ENCODE data around the gene CCNA2.

The CCNA2 gene

DNA sequence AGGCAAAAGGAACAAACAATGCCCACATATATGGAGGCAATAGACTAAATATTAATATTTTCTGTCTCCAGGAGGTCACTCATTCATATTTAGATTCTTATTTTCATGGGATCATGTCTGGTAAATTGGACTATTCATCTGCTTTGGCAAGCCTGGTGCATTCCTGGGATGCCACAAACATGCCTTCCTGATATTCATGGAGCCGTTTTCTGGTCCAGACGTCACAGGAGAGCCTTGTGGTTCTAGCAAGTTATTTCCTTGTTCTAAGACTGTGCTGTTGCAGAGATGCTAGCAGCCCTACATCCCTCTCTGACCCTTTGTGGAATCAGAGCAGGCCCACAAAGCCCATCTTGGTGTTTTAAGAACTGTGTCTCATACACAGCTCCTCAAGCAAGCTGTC, 38.7 kb downstream of the CCNA2 start:
- POLR2A ChIA-PET, result no interaction called here
- TF ChIP-seq, protein P1, sequence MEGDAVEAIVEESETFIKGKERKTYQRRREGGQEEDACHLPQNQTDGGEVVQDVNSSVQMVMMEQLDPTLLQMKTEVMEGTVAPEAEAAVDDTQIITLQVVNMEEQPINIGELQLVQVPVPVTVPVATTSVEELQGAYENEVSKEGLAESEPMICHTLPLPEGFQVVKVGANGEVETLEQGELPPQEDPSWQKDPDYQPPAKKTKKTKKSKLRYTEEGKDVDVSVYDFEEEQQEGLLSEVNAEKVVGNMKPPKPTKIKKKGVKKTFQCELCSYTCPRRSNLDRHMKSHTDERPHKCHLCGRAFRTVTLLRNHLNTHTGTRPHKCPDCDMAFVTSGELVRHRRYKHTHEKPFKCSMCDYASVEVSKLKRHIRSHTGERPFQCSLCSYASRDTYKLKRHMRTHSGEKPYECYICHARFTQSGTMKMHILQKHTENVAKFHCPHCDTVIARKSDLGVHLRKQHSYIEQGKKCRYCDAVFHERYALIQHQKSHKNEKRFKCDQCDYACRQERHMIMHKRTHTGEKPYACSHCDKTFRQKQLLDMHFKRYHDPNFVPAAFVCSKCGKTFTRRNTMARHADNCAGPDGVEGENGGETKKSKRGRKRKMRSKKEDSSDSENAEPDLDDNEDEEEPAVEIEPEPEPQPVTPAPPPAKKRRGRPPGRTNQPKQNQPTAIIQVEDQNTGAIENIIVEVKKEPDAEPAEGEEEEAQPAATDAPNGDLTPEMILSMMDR (IDR thresholded peaks at IDR 0.05; ENCODE audit: control extremely low read depth, extremely low read depth, low read depth, missing control alignments), result no peak
- no peak for DNase-seq (ENCODE audit: extremely low spot score)
- CTCF ChIA-PET, result interaction anchor here (1.1 to 1.7 kb wide), 2 partner anchors 11 to 13 kb away, joined by 3 to 4 read pairs; no protein-coding TSS in a partner anchor

DNA sequence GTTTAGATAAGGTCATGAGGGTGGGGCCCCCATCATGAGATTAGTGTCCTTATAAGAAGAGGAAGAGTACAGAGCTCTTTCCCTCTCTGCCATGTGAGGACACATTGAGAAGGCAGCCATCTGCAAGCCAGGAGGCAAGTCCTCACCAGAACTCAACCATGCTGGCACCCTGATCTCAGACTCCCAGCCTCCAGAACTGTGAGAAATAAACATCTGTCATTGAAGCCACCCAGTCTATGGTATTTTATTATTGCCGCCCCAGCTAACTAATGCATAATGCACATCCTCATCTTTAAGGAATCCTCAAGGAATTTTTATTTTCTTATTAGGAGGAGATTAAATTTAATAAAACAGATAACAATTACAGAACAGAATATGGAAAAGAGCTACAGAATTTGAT, 39.3 kb downstream of the CCNA2 start:
- TF ChIP-seq, protein P1 (IDR thresholded peaks at IDR 0.05; ENCODE audit: control extremely low read depth, extremely low read depth, low read depth, missing control alignments), result no peak
- ChIA-PET POLR2A (no interaction called here), CTCF (interaction anchor here (1.1 kb wide), 1 partner anchor 12 kb away, joined by 3 read pairs; no protein-coding TSS in a partner anchor)
- DNase-seq (ENCODE audit: extremely low spot score), result no peak

DNA sequence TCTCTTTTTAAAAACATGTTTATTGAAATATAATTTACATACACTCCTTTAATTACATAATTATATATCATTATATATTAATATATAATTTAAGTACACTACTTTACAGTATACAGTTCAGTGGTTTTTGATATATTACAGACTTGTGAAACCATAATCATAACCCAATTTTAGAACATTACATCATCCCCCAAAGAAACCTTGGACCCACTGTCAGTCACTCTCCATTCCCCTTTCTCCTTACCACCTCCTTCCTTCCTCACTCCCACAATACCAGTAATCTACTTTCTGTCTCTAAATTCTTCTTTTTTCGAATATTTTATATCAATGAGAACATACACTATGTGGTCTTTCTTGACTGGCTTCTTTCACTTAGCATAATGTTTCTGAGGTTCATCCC, 40.5 kb downstream of the CCNA2 start:
- ChIA-PET CTCF (no interaction called here), POLR2A (no interaction called here)
- DNase-seq (ENCODE audit: extremely low spot score), result no peak
- TF ChIP-seq, protein P1 (IDR thresholded peaks at IDR 0.05; ENCODE audit: control extremely low read depth, extremely low read depth, low read depth, missing control alignments), result no peak

DNA sequence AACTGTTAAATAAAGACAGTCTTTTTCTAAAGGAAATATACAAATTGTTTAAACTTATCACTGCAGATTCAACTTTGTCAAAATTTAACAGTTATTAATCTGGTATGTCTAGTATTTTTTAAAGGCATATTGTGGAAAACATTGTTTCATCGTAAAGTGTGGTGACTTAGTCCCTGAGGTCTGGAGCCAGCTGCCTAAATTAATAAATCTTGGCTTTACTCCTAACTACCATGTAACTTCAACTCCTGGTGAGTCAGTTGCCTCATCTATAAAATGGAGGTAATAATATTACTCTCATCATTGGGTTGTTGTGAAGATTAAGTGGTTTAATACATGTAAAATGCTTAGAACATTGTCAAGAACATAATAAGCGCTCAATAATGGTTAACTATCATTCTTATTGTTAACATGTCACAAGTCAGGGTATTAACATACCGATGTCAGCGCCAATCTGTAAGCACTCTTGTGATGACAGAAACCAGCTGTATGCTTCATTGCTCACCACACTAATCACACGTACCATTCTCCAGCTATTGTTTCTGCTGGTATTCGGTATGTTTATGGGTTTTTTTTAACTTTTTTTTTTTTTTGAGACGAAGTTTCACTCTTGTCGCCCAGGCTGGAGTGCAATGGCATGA, 44.6 kb downstream of the CCNA2 start:
- POLR2A ChIA-PET, result no interaction called here
- CTCF ChIA-PET, result no interaction called here
- DNase-seq (ENCODE audit: extremely low spot score), result no peak
- TF ChIP-seq, protein P1 (IDR thresholded peaks at IDR 0.05; ENCODE audit: control extremely low read depth, extremely low read depth, low read depth, missing control alignments), result no peak

DNA sequence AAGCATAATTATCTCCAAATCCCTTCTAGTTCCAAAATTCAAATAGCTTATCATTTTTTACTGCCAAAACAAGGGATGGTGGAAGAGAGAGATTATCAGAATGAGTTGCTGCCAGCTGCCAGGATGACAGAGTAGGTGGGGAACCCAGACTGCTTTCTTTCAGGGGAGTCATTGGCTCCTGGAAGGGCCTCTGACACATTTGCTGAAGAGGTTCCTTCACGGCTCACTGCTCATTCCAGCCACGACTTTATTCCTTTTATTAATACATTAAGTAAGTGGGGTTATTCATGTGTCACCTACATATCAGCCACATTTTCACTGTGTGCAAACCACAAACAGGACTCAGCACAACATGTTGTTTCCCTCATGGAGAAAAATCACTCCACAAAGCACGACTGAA, 46.1 kb downstream of the CCNA2 start:
- CTCF ChIA-PET, result interaction anchor here (0.7 to 1.7 kb wide), 5 partner anchors 13 to 92 kb away, joined by 3 to 6 read pairs (median 3); partner anchors contain the start of genes BBS7 and SMIM43

DNA sequence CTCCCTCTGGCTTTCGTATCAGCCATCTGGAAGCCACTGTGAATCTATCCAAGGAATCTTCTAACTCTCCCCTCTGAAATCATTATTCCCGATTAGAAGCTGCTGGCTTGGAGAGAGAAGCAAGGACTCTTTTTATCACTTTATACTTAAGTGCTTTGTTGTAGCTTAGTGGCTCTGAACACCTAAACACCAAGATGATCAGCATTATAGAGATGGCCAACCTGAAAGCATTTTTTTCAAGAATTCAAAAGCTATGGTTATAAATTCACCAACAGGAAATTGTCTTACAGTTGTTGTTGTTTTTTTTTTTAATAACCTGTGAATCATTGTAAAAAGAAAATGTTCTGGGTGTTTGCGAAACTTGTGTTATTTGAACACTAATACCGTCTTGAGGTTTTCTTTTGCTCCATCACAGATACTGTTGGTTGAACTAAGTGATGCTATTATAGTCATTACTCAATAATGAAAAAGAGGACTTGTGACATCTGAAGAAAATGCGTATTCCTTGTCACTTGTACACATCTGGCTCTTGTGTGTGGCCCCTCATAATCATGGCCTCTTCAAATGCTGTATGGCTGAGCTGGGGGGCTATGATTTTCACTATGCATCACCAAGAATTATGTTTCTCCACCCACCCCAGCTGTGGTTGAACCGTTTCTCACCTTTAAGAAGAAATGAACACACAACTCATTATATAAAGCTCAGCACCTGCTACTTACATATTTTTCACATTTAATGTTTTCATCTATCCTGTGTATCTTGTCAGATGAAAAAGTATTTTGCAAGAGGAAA, 46.9 kb downstream of the CCNA2 start:
- ChIA-PET POLR2A (interaction anchor here (0.7 kb wide), 1 partner anchor 17 kb away, joined by 3 read pairs; no protein-coding TSS in a partner anchor), CTCF (interaction anchor here (1.0 to 1.7 kb wide), 5 partner anchors 12 to 93 kb away, joined by 3 to 6 read pairs (median 3); partner anchors contain the start of genes BBS7 and SMIM43)
- DNase-seq (ENCODE audit: extremely low spot score), result no peak
- TF ChIP-seq, protein P1 (IDR thresholded peaks at IDR 0.05; ENCODE audit: control extremely low read depth, extremely low read depth, low read depth, missing control alignments), result no peak

More for the DNA sequence above, 46.1 kb downstream of the CCNA2 start:
- no peak for DNase-seq (ENCODE audit: extremely low spot score)
- TF ChIP-seq, protein P1 (IDR thresholded peaks at IDR 0.05; ENCODE audit: control extremely low read depth, extremely low read depth, low read depth, missing control alignments), result no peak
- POLR2A ChIA-PET, result no interaction called here

Measured in GM10248 (cell line).